ENCODE results near the gene IL17REL.

Gene IL17REL

GRCh38 chr22:49969751-49970527, 42.6 kb downstream of the IL17REL start:
- DNase-seq, result no peak

DNA sequence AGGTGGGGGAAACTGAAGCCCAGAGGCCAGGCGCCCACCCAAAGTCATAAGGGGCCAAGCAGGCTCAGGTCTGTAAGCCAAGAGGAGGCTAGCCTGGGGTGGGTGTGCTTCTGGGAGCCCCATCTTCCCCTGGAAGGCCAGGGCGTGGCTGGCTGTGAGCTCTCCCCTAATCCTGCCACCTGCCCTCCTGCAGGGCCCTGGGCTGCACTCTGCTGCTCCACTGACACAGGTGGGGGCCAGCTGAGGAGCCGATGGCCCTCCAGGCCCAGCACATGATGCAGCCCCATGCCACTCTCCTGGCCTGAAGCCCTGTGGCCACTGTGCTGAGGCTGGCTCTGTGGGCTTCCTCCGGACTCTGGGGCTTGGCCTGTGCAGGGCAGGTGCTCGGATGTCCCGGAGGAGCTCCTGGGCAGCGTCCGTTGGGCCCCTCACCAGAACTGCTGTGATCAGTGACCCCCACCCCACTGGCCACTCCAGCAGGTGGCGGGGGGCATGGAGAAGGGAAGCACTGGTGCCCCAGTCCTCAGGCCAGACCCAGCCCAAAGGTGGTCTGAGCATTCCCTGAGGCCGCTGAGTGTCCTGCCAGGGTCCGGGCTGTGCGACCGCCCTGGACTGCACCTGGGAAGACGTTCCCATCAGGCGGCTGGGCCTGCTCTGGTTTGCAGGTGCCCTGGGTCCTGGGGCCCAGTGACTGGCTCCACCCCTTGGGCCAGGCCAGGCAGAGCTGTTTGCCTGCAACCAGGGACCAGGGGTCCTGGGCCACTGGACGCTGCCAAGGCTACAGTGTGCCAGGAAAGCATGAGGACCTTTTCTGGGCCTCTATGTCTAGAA, 43.5 kb downstream of the IL17REL start:
- DNase-seq, result peak in 2 of 56 donors; percentile 34 to 48

- DNase-seq, result peak in 1 of 56 donors; percentile 34
Observed at GRCh38 chr22:49968313-49968830, 44.2 kb downstream of the IL17REL start.

DNA sequence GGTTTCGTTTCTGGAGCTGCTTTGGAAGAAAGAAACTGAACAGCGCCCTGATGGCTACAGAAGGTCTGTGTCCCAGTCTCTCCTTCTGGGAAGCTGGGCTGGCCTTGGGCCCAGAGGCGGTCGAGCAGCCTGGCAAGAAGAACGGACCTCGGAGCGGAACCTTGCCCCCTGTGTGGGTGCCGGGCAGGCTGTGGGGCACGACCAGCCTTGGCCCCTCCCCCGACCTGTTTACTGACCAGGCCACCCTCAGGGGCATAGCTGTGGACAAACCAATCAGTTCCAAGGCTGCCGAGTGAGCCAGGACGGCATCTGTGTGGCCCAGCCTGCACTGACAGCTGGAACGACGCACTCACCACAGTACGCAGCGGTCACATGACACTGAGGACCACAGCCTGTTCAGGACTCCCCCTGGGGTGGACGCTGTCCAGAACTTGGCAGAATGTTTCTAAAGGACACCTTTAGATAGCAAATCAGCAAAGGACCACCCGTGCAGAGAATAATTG, 44.8 kb downstream of the IL17REL start:
- DNase-seq, result peak in 36 of 56 donors; percentile 25 to 73 (median 53)

DNA sequence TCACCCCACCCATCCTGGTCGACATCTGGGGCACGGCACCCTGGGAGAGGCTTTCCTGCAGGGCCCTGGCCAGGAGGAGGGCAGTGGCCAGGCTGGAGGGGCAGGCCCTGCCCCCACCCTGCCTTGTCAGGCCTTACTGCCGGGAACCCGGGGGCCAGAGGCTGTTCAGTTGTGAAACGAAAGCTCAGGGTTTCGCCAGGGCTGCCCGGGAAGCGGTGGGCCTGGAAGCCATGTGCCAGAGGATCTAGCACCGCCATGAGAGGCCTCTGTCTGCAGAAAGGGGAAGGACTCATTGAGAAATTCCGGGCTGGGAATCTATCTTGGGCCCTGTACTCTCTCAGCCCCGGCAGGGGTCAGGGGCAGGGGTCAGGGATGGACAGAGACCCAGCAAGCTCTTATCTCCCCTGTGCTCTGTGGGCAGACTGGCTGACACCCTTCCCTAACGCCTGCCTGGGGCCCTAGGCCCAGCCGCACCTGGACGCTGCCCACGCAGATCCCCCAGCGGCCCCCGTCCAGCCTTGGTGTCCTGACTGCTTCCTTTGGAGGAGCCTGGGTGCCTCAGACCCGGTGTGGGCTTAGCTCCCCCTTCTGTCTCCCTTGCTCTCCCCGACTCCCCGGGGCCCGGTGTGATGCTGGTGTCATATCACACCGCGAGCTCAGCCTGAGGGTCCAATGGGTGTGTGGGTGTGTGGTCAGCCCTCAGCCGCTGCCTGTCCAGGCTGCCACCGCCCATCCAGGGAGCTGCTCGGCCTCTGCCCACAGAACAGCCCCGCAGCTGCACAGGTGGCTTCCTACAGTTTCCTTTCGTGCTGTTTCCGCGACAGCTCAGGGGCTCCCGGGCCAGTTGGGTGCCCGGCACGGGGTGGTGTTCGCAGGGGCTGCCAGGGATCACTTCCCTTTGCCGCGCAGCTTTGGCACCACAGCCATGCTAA, 45.5 kb downstream of the IL17REL start:
- DNase-seq, result peak in 1 of 56 donors; percentile 44

DNA sequence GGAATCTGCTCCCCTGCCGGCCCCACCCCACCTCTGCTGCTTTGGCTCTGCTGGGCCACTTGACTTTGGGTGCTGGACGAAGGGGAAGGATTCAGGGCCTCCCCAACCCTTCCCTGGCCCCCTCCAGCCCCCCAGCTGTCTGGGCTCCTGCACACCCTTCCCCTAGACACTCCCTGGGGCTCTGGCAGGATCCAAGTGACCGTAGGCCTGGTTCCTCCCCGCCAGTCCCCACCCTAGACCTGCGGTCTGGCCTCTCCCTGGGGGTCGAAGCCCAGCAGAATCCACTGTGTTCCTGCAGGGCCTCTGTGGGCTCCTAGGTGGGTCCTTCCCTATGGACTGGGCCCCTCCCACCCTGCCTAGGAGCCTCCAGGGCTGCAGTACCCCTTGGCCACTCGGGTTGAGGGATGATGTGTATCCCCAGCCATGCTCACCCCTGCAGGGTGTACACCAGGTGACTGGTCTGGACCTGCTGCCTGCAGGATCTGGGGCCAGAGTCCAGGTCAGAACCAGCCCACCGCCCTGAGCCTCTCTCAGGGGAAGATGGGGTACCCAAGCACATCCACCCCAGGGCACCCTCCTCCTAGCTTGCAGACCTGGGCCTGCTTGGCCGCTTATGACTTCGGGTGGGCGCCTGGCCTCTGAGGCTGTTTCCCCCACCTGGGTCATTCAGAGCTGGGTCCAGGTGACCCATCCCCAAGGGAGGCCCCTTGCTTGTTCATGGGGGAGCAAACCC, 46.4 kb downstream of the IL17REL start:
- no peak for DNase-seq

DNA sequence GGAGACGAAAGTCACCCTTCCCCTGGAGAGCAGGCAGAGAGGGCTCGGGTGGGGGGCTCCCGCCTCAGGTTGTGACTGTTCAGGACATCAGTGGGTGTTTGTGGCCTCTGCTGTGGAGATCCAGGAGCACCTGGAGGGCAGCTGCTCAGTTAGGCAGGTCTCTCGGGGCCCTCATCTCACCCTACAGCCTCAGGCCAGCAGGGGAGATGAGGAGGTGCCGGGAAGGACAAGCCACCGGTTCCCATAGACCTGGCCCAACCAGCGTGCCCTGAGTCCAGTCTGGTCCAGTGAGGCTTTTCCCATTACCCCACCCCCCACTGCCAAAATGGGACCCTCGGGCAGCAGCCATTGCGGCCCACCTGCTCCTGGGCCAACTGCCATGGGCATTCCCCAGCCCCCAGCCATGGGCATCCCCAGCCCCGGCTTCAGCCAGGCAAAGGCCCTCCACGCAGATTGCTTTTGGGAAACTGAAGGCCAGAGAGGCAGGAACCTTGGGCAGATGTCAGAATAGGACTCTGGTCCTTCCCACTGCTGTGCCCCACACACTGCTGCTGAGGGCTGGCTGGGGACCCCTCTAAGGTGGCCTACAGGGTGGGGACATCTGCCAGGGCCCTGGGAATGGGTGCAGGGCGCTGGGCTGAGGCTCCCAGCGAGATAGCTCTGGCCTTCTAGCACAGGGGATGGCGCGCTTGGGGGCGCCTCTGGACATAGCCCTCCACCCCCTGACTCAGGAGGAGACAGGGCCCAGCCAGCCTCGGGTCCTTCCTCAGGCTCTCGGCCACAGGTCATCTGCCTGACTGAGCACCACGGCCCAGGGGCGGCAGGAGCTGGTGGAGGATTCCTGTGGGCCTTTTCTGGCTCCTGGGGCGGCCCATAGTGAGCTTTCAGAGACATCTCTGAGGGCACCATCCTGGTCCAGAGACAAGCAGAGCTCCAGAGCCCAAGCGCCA, 47.2 kb downstream of the IL17REL start:
- no peak for DNase-seq

GRCh38 chr22:49964136-49965090, 48.2 kb downstream of the IL17REL start:
- no peak for DNase-seq

GRCh38 chr22:49963647-49964026, 48.9 kb downstream of the IL17REL start:
- no peak for DNase-seq

DNA sequence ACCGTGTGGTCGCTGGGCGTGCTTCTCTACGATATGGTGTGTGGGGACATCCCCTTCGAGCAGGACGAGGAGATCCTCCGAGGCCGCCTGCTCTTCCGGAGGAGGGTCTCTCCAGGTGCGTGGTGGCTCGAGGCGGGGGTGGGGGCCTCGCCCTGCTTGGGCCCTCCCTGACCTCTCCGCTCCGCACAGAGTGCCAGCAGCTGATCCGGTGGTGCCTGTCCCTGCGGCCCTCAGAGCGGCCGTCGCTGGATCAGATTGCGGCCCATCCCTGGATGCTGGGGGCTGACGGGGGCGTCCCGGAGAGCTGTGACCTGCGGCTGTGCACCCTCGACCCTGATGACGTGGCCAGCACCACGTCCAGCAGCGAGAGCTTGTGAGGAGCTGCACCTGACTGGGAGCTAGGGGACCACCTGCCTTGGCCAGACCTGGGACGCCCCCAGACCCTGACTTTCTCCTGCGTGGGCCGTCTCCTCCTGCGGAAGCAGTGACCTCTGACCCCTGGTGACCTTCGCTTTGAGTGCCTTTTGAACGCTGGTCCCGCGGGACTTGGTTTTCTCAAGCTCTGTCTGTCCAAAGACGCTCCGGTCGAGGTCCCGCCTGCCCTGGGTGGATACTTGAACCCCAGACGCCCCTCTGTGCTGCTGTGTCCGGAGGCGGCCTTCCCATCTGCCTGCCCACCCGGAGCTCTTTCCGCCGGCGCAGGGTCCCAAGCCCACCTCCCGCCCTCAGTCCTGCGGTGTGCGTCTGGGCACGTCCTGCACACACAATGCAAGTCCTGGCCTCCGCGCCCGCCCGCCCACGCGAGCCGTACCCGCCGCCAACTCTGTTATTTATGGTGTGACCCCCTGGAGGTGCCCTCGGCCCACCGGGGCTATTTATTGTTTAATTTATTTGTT, 49.6 kb downstream of the IL17REL start:
- DNase-seq, result no peak

- DNase-seq, result peak in 47 of 56 donors; percentile 17 to 83 (median 60)
Observed at GRCh38 chr22:49962012-49962750, 50.4 kb downstream of the IL17REL start.

DNA sequence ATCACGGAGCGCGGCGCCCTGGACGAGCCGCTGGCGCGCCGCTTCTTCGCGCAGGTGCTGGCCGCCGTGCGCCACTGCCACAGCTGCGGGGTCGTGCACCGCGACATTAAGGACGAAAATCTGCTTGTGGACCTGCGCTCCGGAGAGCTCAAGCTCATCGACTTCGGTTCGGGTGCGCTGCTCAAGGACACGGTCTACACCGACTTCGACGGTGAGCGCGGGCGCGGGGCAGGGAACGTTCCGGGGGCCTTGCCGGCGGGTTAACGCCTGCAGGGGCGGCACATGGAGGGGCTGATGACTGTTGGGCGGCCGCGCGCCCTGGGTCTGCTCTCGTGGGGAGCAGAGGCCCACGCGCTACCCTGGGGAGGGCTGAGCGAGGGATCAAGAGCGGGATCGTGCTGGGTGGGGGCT, 51.0 kb downstream of the IL17REL start:
- peak in 1 of 56 donors; percentile 36 for DNase-seq

DNA sequence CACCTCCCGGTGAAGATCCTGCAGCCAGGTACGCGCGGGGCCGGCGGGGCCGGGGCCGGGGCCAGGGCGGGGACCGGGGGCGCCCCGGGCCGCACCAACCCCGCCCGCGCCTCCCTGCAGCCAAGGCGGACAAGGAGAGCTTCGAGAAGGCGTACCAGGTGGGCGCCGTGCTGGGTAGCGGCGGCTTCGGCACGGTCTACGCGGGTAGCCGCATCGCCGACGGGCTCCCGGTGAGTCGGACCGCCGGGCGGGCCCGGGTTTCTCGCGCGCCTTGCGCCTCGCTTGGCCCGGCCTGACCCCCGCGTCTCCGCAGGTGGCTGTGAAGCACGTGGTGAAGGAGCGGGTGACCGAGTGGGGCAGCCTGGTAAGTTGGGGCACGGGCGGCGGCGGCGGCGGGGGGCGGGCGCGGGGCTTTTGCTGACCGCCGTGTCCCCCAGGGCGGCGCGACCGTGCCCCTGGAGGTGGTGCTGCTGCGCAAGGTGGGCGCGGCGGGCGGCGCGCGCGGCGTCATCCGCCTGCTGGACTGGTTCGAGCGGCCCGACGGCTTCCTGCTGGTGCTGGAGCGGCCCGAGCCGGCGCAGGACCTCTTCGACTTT, 51.5 kb downstream of the IL17REL start:
- DNase-seq, result peak in 4 of 56 donors; percentile 21 to 48 (median 30)

- peak; percentile 49 to 96 (median 90) for DNase-seq
Observed at GRCh38 chr22:49960159-49961004, 52.2 kb downstream of the IL17REL start, which contains the start of gene PIM3. Gene PIM3, plus strand, starts transcription at chr22:49960772. Its CDS starts 176 bp downstream, at chr22:49960948.
